ENCODE measurements around the gene NEDD9.

The NEDD9 gene

GRCh38 chr6:11189865-11190624 is 42.4 kb downstream of the NEDD9 start:
- Histone ChIP-seq H3K9me2 (replicated peaks; ENCODE audit: low read depth, low read length) (no peaks in the 10 kb centered on the region), H3K27me3 (ENCODE audit: insufficient read depth, low read length, poor library complexity, severe bottlenecking) (no peaks in the 10 kb centered on the region), H3K4me1 (ENCODE audit: insufficient read depth, low read length, poor library complexity, severe bottlenecking) (no peaks in the 10 kb centered on the region), H3F3A (ENCODE audit: low read depth) (no peaks in the 10 kb centered on the region), H4K20me1 (ENCODE audit: insufficient read depth, low read length, poor library complexity, severe bottlenecking) (no peaks in the 10 kb centered on the region), H2AFZ (ENCODE audit: low read length) (no peak overlapping the region), H3K4me3 (ENCODE audit: low read length, poor library complexity, severe bottlenecking) (no peak overlapping the region), H3K9me3 (ENCODE audit: insufficient read depth, low read depth, low read length) (no peaks in the 10 kb centered on the region), H3K9ac (ENCODE audit: low read depth, low read length, poor library complexity, severe bottlenecking) (no peak overlapping the region), H3K4me2 (ENCODE audit: low read depth, low read length, poor library complexity, severe bottlenecking) (no peak overlapping the region), H3K36me3 (ENCODE audit: insufficient read depth, low read length) (peaks cover 14% of the 10 kb centered on the region; the same call in 1 of the 2 replicates), H3K79me2 (ENCODE audit: insufficient read depth, low read length) (no peaks in the 10 kb centered on the region)
- no peak for TF ChIP-seq EZH2phosphoT487 (IDR thresholded peaks at IDR 0.05; ENCODE audit: borderline replicate concordance)

GRCh38 chr6:11188161-11188915 is 44.1 kb downstream of the NEDD9 start:
- peaks cover 15% of the 10 kb centered on the region; the same call in 1 of the 2 replicates for H3K36me3 ChIP-seq (ENCODE audit: insufficient read depth, low read length)
- no peaks in the 10 kb centered on the region for H3K9me2 ChIP-seq (replicated peaks; ENCODE audit: low read depth, low read length)
- no peaks in the 10 kb centered on the region for H3F3A ChIP-seq (ENCODE audit: low read depth)
- no peak overlapping the region for H3K4me2 ChIP-seq (ENCODE audit: low read depth, low read length, poor library complexity, severe bottlenecking)
- no peak overlapping the region for H3K9ac ChIP-seq (ENCODE audit: low read depth, low read length, poor library complexity, severe bottlenecking)
- no peak overlapping the region for H3K4me3 ChIP-seq (ENCODE audit: low read length, poor library complexity, severe bottlenecking)
- no peaks in the 10 kb centered on the region for H4K20me1 ChIP-seq (ENCODE audit: insufficient read depth, low read length, poor library complexity, severe bottlenecking)
- H3K27me3 ChIP-seq (ENCODE audit: insufficient read depth, low read length, poor library complexity, severe bottlenecking) = no peaks in the 10 kb centered on the region
- no peak overlapping the region for H2AFZ ChIP-seq (ENCODE audit: low read length)
- H3K4me1 ChIP-seq (ENCODE audit: insufficient read depth, low read length, poor library complexity, severe bottlenecking) = no peaks in the 10 kb centered on the region
- no peaks in the 10 kb centered on the region for H3K9me3 ChIP-seq (ENCODE audit: insufficient read depth, low read depth, low read length)
- TF ChIP-seq CTCF (conservative IDR thresholded peaks at IDR 0.05; ENCODE audit: low read length) (no peak), EZH2phosphoT487 (IDR thresholded peaks at IDR 0.05; ENCODE audit: borderline replicate concordance) (no peak)
- no peaks in the 10 kb centered on the region for H3K79me2 ChIP-seq (ENCODE audit: insufficient read depth, low read length)

- no peak overlapping the region for H3K9ac ChIP-seq (ENCODE audit: low read depth, low read length, poor library complexity, severe bottlenecking)
- H3K9me2 ChIP-seq (replicated peaks; ENCODE audit: low read depth, low read length) = no peaks in the 10 kb centered on the region
Measured at GRCh38 chr6:11187301-11187700, 45.2 kb downstream of the NEDD9 start.

More at GRCh38 chr6:11187301-11187700, 45.2 kb downstream of the NEDD9 start:
- H3K4me2 ChIP-seq (ENCODE audit: low read depth, low read length, poor library complexity, severe bottlenecking) = no peak overlapping the region
- TF ChIP-seq EZH2phosphoT487 (IDR thresholded peaks at IDR 0.05; ENCODE audit: borderline replicate concordance) (no peak), CTCF (conservative IDR thresholded peaks at IDR 0.05; ENCODE audit: low read length) (no peak)
- no peaks in the 10 kb centered on the region for H4K20me1 ChIP-seq (ENCODE audit: insufficient read depth, low read length, poor library complexity, severe bottlenecking)
- no peaks in the 10 kb centered on the region for H3K4me1 ChIP-seq (ENCODE audit: insufficient read depth, low read length, poor library complexity, severe bottlenecking)
- H2AFZ ChIP-seq (ENCODE audit: low read length) = no peak overlapping the region
- H3F3A ChIP-seq (ENCODE audit: low read depth) = no peaks in the 10 kb centered on the region
- no peak overlapping the region for H3K4me3 ChIP-seq (ENCODE audit: low read length, poor library complexity, severe bottlenecking)
- no peaks in the 10 kb centered on the region for H3K79me2 ChIP-seq (ENCODE audit: insufficient read depth, low read length)
- H3K27me3 ChIP-seq (ENCODE audit: insufficient read depth, low read length, poor library complexity, severe bottlenecking) = no peaks in the 10 kb centered on the region
- no peaks in the 10 kb centered on the region for H3K9me3 ChIP-seq (ENCODE audit: insufficient read depth, low read depth, low read length)
- H3K36me3 ChIP-seq (ENCODE audit: insufficient read depth, low read length) = peaks cover 15% of the 10 kb centered on the region; the same call in 1 of the 2 replicates
